ENCODE results near the gene CWF19L1. TPM values are rescaled to one million over a fixed set of nuclear protein-coding genes. Genes with fewer than 3 reads are reported as not detected.

Gene CWF19L1
- total RNA-seq, 4 donors from 2014 or later, result 17.1 to 21.1 (median 19.3) TPM

DNA sequence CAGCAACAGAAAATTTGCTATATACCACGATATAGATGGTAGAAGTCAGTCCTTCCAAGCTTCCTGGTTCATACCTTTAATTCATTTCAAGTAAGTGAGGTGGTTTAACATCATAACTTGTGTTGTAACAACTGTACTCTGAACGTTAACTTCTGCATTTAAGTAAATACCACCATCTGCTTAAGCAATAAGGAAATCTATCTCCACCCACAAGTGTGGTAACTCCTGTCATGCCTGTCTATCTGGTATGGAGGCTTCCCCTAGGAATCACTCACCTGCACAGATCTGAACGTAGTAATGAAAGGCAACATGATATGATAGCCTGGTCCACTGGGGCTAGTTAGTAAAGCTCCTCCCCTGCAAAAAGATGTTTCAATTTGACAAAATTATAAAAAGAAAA lies 84.0 kb downstream of the CWF19L1 start:
- intact Hi-C loops (cut with DNase I), result no loop called here
- H3K27me3 ChIP-seq, result no peaks in the 10 kb centered on the region
- TF ChIP-seq, protein P1, sequence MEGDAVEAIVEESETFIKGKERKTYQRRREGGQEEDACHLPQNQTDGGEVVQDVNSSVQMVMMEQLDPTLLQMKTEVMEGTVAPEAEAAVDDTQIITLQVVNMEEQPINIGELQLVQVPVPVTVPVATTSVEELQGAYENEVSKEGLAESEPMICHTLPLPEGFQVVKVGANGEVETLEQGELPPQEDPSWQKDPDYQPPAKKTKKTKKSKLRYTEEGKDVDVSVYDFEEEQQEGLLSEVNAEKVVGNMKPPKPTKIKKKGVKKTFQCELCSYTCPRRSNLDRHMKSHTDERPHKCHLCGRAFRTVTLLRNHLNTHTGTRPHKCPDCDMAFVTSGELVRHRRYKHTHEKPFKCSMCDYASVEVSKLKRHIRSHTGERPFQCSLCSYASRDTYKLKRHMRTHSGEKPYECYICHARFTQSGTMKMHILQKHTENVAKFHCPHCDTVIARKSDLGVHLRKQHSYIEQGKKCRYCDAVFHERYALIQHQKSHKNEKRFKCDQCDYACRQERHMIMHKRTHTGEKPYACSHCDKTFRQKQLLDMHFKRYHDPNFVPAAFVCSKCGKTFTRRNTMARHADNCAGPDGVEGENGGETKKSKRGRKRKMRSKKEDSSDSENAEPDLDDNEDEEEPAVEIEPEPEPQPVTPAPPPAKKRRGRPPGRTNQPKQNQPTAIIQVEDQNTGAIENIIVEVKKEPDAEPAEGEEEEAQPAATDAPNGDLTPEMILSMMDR (IDR thresholded peaks at IDR 0.05), result no peak
- TF ChIP-seq POLR2A (IDR thresholded peaks at IDR 0.05), result no peak
- no peaks in the 10 kb centered on the region for H3K9me3 ChIP-seq
- DNase-seq, result no peak
- 74 to 79% methylated on average over 3 of the region's 3 CpGs for WGBS, 2 donors
- peaks cover 7 to 22% of the 10 kb centered on the region in 2 donors for H3K4me1 ChIP-seq
- no peak overlapping the region for H3K27ac ChIP-seq
- peaks cover 0 to 4% of the 10 kb centered on the region in 2 donors for H3K36me3 ChIP-seq
- no peak overlapping the region for H3K4me3 ChIP-seq (replicated peaks in 1 of 3)

DNA sequence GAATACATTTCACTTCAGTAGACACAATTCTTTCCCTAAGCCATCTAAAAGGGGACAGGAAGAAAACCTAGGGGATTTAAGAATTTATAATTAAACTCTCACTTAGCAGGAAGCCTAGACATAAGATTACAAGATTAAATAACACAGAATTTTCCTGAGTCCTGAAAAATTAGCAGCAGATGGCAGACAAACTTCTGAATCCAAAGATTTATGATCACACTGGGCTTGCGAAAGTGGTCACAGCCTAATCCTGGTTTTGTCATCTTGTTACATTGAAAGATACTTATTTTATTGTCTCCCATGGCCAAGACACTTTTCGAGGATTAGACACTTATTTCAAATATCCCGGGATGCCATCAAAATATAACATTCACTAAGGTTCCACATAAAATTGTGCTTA lies 84.5 kb downstream of the CWF19L1 start:
- no peak for DNase-seq
- H3K36me3 ChIP-seq, result peaks cover 0 to 5% of the 10 kb centered on the region in 2 donors
- peaks cover 7 to 22% of the 10 kb centered on the region in 2 donors for H3K4me1 ChIP-seq
- 69 to 72% methylated on average over 3 of the region's 3 CpGs for WGBS, 2 donors
- TF ChIP-seq, protein P1 (IDR thresholded peaks at IDR 0.05), result no peak
- TF ChIP-seq POLR2A (IDR thresholded peaks at IDR 0.05), result no peak
- H3K27ac ChIP-seq, result no peak overlapping the region
- no peaks in the 10 kb centered on the region for H3K9me3 ChIP-seq
- H3K27me3 ChIP-seq, result no peaks in the 10 kb centered on the region
- no peak overlapping the region for H3K4me3 ChIP-seq (replicated peaks in 1 of 3)
- intact Hi-C loops (cut with DNase I), result no loop called here

Small RNA genes within 50 kb of the gene (small RNA-seq; reads per million reads assigned to genes)
- gene RNU6-422P, result not detected
- 109 reads per million, percentile 97 among the genes with 10 or more reads in this experiment for gene SNORA12

Other genes with a start within 250 kb of the CWF19L1 start
- not detected for gene CPN1, start 185.8 kb downstream of the CWF19L1 start, total RNA-seq
- gene ERLIN1, start 81.6 kb downstream of the CWF19L1 start, total RNA-seq, result 10 to 100 TPM; 17.9 to 23.5 (median 19.7) TPM
- gene CHUK, start 38.0 kb downstream of the CWF19L1 start, total RNA-seq, result 10 to 100 TPM; 26.1 to 30.6 (median 27.4) TPM
- gene BLOC1S2, start 19.0 kb upstream of the CWF19L1 start, total RNA-seq, result 10 to 100 TPM; 22.6 to 42.2 (median 37.0) TPM
- gene PKD2L1, start 62.6 kb upstream of the CWF19L1 start, total RNA-seq, result not detected
- gene SCD, start 79.6 kb upstream of the CWF19L1 start, total RNA-seq, result 10 to 100 TPM in 1 of 4 donors, 1 to 10 TPM in 3; 2.2 to 29.7 (median 5.1) TPM
- not detected for gene WNT8B, start 195.4 kb upstream of the CWF19L1 start, total RNA-seq